Activated CD8-positive, alpha-beta T cell treated with anti-CD3 and anti-CD28 coated beads for 36 hours (primary cell): Measurements from ENCODE around the gene KMT2E. TPM values are rescaled to one million over a fixed set of nuclear protein-coding genes. Genes with fewer than 3 reads are reported as not detected.
"Not testable (repeated sequence)": the region's sequence is repeated elsewhere in the genome, so short reads cannot be mapped to it uniquely, and the experiment has no call there.

Source experiments
- ATAC-seq: fragments of 200-7000 bp; cut with Tn5 transposase; one replicate; pipeline ENCODE4 v1.10.0; 2021; ENCODE audit warnings: mild to moderate bottlenecking, moderate library complexity
- CTCF ChIA-PET: fragments of 350-600 bp; sonication (Branson Sonifier 250); formaldehyde crosslinking; loops from one replicate; lab custom pipeline; 2021; ENCODE audit warnings: antibody characterized with exemption; lab: Charles Lee
- POLR2A ChIA-PET: fragments of 350-600 bp; sonication (Branson Sonifier 250); formaldehyde crosslinking; loops from one replicate; lab custom pipeline; 2021; ENCODE audit warnings: antibody characterized with exemption; lab: Charles Lee
- DNase-seq: peaks from one replicate; pipeline ENCODE4 v3.0.0-alpha.2; 2020
- H3K27ac Mint-ChIP-seq: one replicate; pipeline ENCODE4 v1.8.0; 2021; ENCODE audit warnings: mild to moderate bottlenecking, mixed read lengths
- H3K27me3 Mint-ChIP-seq: one replicate; pipeline ENCODE4 v1.8.0; 2021; ENCODE audit warnings: mixed read lengths
- H3K36me3 Mint-ChIP-seq: one replicate; pipeline ENCODE4 v1.8.0; 2021; ENCODE audit warnings: low read depth, mixed read lengths
- H3K4me1 Mint-ChIP-seq: one replicate; pipeline ENCODE4 v1.8.0; 2021; ENCODE audit warnings: low read depth, mixed read lengths
- H3K4me3 Mint-ChIP-seq: one replicate; pipeline ENCODE4 v1.8.0; 2021; ENCODE audit warnings: mild to moderate bottlenecking, moderate library complexity, mixed read lengths
- H3K9me3 Mint-ChIP-seq: one replicate; pipeline ENCODE4 v1.8.0; 2021; ENCODE audit warnings: mixed read lengths
- intact Hi-C: fragments of 100-400 bp; cut with micrococcal nuclease; formaldehyde crosslinking; loops from one replicate; pipeline ENCODE4 v1.10.0; 2022
- total RNA-seq, 2 experiments: library from RNA; stranded (reverse); gene quantifications; one replicate each; pipeline ENCODE4 v1.2.3, GENCODE V29; 2021
- TF ChIP-seq, protein P1 (sequence below): fragments of 200-600 bp; IDR thresholded peaks from one replicate; pipeline ENCODE4 v1.8.0; 2022; ENCODE audit warnings: antibody characterized with exemption, mild to moderate bottlenecking

Gene KMT2E
- total RNA-seq, 2 experiments from 2014 or later, result 94.7 to 98.4 TPM

DNA sequence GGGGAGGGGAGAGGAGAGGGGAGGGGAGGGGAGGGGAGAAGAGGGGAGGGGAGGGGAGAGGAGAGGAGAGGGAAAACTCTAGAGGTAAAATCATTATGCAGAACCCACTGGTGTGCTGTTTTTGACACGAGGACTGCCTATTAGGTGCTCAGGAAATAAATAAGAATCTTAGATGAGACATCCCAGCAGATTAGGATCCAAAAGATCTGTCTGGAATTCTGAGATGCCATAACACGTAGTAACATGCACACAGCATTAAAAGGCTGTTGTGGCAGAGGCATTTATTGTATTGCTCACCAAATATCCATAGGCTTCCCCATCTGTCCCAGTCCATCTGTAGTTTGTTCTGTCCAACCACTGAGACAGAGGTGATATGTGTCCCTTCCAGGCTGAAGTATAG is 40.8 kb upstream of the KMT2E start:
- DNase-seq, result no peak
- TF ChIP-seq, protein P1, sequence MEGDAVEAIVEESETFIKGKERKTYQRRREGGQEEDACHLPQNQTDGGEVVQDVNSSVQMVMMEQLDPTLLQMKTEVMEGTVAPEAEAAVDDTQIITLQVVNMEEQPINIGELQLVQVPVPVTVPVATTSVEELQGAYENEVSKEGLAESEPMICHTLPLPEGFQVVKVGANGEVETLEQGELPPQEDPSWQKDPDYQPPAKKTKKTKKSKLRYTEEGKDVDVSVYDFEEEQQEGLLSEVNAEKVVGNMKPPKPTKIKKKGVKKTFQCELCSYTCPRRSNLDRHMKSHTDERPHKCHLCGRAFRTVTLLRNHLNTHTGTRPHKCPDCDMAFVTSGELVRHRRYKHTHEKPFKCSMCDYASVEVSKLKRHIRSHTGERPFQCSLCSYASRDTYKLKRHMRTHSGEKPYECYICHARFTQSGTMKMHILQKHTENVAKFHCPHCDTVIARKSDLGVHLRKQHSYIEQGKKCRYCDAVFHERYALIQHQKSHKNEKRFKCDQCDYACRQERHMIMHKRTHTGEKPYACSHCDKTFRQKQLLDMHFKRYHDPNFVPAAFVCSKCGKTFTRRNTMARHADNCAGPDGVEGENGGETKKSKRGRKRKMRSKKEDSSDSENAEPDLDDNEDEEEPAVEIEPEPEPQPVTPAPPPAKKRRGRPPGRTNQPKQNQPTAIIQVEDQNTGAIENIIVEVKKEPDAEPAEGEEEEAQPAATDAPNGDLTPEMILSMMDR, result no peak
- Mint-ChIP-seq H3K4me3 (no peak overlapping the region), H3K9me3 (no peaks in the 10 kb centered on the region), H3K4me1 (peaks cover 9% of the 10 kb centered on the region), H3K27me3 (no peaks in the 10 kb centered on the region), H3K27ac (no peak overlapping the region), H3K36me3 (no peaks in the 10 kb centered on the region)
- POLR2A ChIA-PET, result interaction anchor here (0.6 kb wide), 1 partner anchor 1820 kb away, joined by 3 read pairs; no protein-coding TSS in a partner anchor
- no peak for ATAC-seq
- intact Hi-C loops, result no loop called here
- CTCF ChIA-PET, result interaction anchor here (1.0 to 2.0 kb wide), 2 partner anchors 8 to 16 kb away, joined by 3 to 14 read pairs; no protein-coding TSS in a partner anchor

DNA sequence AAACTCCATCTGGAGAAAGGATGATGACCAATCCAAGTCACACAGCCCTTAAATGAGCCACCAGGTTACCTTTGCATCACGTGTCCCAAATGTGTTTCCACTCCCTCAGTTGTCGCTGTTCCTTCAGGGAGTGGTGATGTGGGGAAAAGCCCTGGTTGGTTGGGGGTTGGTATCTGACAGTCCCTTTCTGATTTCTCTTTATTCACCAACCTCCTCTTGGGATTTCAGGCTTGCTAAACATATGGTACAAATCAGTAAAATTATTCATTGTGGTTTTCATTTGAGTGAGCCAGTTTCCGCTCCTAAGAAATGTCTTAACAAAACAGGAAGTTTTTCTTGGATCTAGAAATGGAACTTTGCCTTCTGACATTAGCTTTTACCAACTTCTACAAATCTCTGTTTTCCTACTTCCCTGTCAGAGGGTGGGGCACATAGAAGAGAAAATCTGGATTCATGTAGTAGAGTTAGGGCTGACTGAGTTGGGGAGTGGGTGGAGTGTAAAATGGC is 40.0 kb upstream of the KMT2E start:
- intact Hi-C loops, result no loop called here
- Mint-ChIP-seq H3K4me1 (peaks cover 12% of the 10 kb centered on the region), H3K36me3 (no peaks in the 10 kb centered on the region), H3K9me3 (no peaks in the 10 kb centered on the region), H3K27me3 (no peaks in the 10 kb centered on the region), H3K27ac (no peak overlapping the region), H3K4me3 (no peak overlapping the region)
- ChIA-PET POLR2A (interaction anchor here (0.6 kb wide), 1 partner anchor 1819 kb away, joined by 3 read pairs; no protein-coding TSS in a partner anchor), CTCF (interaction anchor here (1.0 kb wide), 1 partner anchor 17 kb away, joined by 3 read pairs; no protein-coding TSS in a partner anchor)
- TF ChIP-seq, protein P1, result no peak
- ATAC-seq (no peak), DNase-seq (no peak)

DNA sequence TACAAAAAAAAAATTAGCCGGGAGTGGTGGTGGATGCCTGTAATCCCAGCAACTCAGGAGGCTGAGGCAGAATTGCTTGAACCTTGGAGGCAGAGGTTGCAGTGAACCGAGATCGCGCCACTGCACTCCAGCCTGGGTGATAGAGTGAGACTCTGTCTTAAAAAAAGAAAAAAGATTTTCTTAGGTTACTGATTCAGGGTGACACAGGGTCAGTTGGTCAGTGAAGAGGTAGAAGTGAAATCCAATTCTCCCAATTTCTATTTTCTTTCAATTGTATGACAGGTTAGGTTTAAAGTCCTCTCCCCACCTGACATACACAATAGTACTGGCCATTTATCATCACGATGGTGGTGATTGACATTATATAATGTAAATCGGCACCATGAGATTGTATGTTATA is 38.5 kb upstream of the KMT2E start:
- ATAC-seq, DNase-seq, H3K36me3 Mint-ChIP-seq, CTCF ChIA-PET, H3K4me3 Mint-ChIP-seq, H3K27ac Mint-ChIP-seq, H3K27me3 Mint-ChIP-seq, intact Hi-C loops, POLR2A ChIA-PET, H3K9me3 Mint-ChIP-seq: not testable (repeated sequence)
- H3K4me1 Mint-ChIP-seq, result peaks cover 26% of the 10 kb centered on the region

DNA sequence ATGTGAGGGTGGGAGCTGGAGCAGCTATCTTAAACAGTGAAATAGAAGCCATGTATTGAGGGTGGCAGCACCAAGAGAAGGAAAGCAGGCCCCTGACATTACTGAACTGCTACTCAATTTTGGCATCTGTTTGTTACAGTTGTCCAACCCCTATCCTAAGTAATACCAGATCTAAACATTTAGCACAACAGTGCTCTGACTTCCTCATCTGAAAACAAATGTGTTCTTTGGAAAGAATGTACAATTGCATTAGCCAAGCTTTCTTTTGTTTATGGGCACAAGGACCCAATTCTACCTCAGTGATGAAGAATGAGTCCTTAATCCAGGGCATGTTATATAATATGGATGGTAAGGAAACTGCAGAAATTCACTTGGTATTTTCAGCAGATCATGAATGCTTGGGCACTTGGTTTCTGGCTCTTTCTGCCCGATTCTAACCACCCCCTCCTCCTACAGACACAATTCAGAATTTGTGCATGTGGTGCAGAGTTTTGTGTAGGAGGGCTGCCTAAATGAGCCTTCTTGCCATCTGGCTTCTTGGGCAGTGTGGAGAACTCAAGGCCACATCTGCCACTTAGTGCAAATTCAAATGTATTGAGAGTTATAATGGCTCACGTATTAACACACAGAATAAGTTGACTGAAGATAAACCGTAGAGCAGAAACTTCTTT is 36.9 kb upstream of the KMT2E start:
- POLR2A ChIA-PET, result no interaction called here
- TF ChIP-seq, protein P1, result no peak
- no peak overlapping the region for H3K4me3 Mint-ChIP-seq
- no peaks in the 10 kb centered on the region for H3K36me3 Mint-ChIP-seq
- CTCF ChIA-PET, result interaction anchor here (1.1 to 16.8 kb wide), 5 partner anchors 9 to 61 kb away, joined by 3 to 210 read pairs (median 11); partner anchors contain the start of gene KMT2E
- H3K9me3 Mint-ChIP-seq, result no peaks in the 10 kb centered on the region
- no peak for ATAC-seq
- no peak for DNase-seq
- intact Hi-C loops, result no loop called here
- no peaks in the 10 kb centered on the region for H3K27me3 Mint-ChIP-seq
- H3K27ac Mint-ChIP-seq, result peak overlapping the region; percentile 23
- H3K4me1 Mint-ChIP-seq, result peaks cover 37% of the 10 kb centered on the region

DNA sequence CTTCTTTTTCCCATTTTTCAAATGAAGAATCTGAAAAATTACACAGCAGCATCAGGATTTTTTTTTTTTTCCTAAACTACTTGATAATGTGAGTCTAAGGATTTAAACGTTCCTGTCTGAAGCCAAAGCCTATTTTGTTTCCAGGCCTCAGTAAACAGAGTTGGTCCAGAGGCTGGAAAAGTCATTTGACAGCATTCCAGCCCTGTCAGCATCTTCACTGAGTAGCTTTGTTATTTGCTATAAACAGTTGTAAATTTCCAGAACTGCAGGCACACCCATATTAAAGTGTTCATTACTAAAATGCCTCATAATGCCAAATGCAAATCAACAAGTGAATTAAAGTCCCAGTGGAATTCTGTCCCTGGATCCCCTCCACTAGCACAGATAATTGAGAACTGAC is 35.5 kb upstream of the KMT2E start:
- CTCF ChIA-PET, result interaction anchor here (1.2 to 16.8 kb wide), 5 partner anchors 11 to 95 kb away, joined by 3 to 210 read pairs (median 56); partner anchors contain the start of gene KMT2E
- Mint-ChIP-seq H3K9me3 (no peaks in the 10 kb centered on the region), H3K36me3 (peaks cover 2% of the 10 kb centered on the region), H3K27ac (no peak overlapping the region), H3K27me3 (no peaks in the 10 kb centered on the region), H3K4me3 (no peak overlapping the region), H3K4me1 (peaks cover 45% of the 10 kb centered on the region)
- no peak for ATAC-seq
- TF ChIP-seq, protein P1, result no peak
- no peak for DNase-seq
- POLR2A ChIA-PET, result interaction anchor here (0.5 to 12.5 kb wide), 3 partner anchors 18 to 35 kb away, joined by 3 to 186 read pairs (median 4); partner anchors contain the start of gene KMT2E
- intact Hi-C loops, result no loop called here
